GM12874 (cell line): Measurements from ENCODE around the gene NTM.
A peak's percentile ranks its signal among the peaks of the same experiment; 100 is the strongest.

ENCODE experiments used
- CTCF ChIP-seq: IDR thresholded peaks from 2 replicates; pipeline ENCODE4 v1.5.1; 2011; ENCODE audit warnings: low read depth, mild to moderate bottlenecking, control low read depth, low read length, moderate library complexity; ENCODE audit not compliant: insufficient read depth

NTM gene

GRCh38 chr11:131668500-131669400, 298.3 kb downstream of the NTM start:
- peak; percentile 81 for TF ChIP-seq CTCF

GRCh38 chr11:131669401-131669780, 299.0 kb downstream of the NTM start:
- TF ChIP-seq CTCF: no peak

- no peak for TF ChIP-seq CTCF
These were observed 300.5 kb downstream of the NTM start for GRCh38 chr11:131670876-131671275.

GRCh38 chr11:131671320-131671719, 300.9 kb downstream of the NTM start:
- no peak for TF ChIP-seq CTCF

GRCh38 chr11:131671734-131672133, 301.3 kb downstream of the NTM start:
- TF ChIP-seq CTCF: no peak

- TF ChIP-seq CTCF: no peak
These were observed 301.8 kb downstream of the NTM start for GRCh38 chr11:131672191-131672590.

- TF ChIP-seq CTCF: peak; percentile 96
These were observed 303.8 kb downstream of the NTM start for GRCh38 chr11:131674051-131674755.
